AG08395 (cell line): Measurements from ENCODE around the gene NAPSA.
"Not testable (repeated sequence)": the region's sequence is repeated elsewhere in the genome, so short reads cannot be mapped to it uniquely, and the experiment has no call there.

ENCODE experiments used
- DNase-seq: peaks from one replicate; pipeline ENCODE4 v3.0.0; 2012; ENCODE audit warnings: mixed read lengths, low spot score

Gene NAPSA

GRCh38 chr19:50365434-50366306 lies at the start of gene NAPSA:
NAPSA (minus strand) TSS chr19:50365639; CDS start chr19:50365621, 18 bp downstream.
- DNase-seq = no peak

DNA sequence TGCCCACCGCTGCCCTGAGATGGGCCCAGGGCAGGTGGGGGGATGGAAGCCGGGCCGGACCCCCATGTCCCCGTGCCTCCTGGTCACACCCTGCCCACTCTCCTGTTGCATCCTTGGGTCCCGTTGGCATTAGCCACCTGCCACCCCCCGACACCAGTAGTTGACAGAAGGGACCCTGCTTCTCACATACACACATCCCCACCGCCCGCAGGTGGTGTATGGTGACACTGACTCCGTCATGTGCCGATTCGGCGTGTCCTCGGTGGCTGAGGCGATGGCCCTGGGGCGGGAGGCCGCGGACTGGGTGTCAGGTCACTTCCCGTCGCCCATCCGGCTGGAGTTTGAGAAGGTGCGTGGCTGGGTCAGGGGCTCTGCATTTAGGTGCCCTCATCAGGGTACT lies 48.1 kb upstream of the NAPSA start:
- no peak for DNase-seq

- no peak for DNase-seq
Measured at GRCh38 chr19:50413096-50413495, 47.7 kb upstream of the NAPSA start.

GRCh38 chr19:50412419-50412818 lies 47.0 kb upstream of the NAPSA start:
- no peak for DNase-seq

- no peak for DNase-seq
Measured at GRCh38 chr19:50410109-50410508, 44.7 kb upstream of the NAPSA start.

DNA sequence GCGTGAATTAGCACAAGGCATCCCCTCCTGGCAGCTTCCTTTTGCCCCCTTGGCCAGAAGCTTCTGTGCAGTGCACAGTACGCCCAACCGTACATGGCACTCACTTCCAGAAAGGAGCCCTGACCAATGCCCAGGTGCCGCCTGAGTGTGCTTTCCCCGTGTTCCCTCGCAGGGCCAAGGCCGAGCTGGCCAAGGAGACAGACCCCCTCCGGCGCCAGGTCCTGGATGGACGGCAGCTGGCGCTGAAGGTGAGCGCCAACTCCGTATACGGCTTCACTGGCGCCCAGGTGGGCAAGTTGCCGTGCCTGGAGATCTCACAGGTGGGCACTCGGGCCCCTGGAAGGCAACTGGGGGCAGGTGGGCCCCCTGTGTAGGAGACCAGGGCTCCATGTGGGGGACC lies 43.9 kb upstream of the NAPSA start:
- no peak for DNase-seq

- DNase-seq = no peak
Measured at GRCh38 chr19:50406829-50407228, 41.4 kb upstream of the NAPSA start.

DNA sequence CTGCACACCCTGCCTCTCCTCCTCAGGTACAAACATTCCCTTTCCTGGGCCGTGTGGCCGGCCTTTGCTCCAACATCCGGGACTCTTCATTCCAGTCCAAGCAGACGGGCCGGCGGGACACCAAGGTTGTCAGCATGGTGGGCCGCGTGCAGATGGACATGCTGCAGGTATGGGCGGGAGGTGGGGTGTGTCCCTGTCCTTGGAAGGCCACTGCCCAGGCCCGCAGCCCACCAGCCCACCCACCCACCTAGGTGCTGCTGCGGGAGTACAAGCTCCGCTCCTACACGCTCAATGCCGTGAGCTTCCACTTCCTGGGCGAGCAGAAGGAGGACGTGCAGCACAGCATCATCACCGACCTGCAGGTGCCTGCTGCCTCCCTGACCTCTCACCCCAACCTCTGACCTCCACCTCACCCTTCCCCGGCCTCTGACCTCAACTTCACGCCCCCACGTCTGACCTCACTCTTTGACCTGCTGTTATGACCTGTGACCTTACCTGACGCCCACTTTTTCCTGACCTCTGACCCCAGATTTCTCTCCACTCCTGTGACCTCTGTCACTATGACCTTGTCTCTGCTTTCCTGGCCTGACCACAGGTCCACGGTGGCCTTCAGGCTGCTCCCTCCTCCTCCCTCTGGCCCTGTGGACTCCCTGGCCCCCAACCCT lies 40.8 kb upstream of the NAPSA start:
- DNase-seq = no peak

- no peak for DNase-seq
Measured at GRCh38 chr19:50402544-50403301, 37.3 kb upstream of the NAPSA start.

DNA sequence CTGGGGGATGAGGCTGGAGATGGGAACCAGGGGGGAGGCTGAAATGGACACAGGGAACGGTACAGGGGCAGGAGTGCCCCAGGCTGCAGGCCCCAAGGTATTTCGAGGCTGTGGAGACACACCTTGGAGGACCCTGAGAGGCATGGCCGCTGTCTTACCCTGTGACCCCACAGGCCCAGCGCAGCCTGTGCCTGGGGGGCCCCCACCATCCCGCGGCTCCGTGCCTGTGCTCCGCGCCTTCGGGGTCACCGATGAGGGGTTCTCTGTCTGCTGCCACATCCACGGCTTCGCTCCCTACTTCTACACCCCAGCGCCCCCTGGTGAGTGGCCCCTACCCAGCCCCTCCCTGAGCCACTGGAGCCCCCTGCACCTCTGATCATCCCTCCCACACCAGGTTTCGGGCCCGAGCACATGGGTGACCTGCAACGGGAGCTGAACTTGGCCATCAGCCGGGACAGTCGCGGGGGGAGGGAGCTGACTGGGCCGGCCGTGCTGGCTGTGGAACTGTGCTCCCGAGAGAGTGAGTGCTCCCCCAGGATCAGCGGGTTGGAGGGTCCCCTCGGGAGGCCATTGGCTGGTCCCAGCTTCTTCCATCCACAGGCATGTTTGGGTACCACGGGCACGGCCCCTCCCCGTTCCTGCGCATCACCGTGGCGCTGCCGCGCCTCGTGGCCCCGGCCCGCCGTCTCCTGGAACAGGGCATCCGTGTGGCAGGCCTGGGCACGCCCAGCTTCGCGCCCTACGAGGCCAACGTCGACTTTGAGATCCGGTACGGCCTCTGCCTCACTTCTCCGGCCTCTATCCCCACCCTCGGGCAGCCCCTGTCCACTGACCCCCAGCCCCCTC lies 36.4 kb upstream of the NAPSA start:
- no peak for DNase-seq

DNA sequence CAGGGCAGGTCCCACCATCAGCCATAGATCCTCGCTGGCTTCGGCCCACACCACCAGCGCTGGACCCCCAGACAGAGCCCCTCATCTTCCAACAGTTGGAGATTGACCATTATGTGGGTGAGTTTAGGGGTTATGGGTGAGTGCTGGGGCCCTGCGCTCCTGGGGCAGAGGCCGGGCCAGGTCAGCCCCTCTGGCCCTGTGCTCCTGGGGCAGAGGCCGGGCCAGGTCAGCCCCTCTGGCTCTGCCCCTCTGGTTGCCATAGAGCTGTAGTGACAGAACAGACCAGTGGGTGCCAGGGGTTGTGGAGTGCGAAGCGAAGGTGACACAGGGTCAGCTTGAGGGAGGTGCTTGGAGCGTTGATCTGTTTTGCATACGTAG lies 33.9 kb upstream of the NAPSA start:
- DNase-seq = no peak

DNA sequence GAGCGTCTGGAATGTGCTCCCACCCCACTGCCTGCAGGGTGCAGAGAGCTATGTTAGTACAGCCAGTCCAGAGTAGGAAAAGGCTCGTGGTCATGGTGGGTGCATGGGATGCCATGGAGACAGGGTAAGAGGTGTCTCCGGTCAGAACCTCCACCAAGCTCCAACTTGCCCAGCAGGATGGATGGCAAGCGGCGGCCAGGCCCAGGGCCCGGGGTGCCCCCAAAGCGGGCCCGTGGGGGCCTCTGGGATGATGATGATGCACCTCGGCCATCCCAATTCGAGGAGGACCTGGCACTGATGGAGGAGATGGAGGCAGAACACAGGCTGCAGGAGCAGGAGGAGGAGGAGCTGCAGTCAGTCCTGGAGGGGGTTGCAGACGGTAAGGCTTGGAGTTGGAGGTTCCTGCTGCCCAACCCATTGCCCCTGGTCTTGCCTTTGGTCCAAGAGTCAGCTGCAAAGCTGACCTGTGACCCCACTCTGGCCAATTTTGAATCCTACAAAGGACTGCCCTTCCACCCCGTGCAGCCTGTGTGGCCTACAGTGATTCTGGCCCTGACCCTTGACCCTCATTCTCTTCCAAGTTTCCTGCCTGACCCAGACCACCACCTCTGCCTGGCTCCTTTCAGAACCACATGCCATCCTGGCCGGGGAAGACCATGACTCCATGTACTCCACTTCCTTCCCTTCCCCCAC lies 33.4 kb upstream of the NAPSA start:
- DNase-seq = no peak

GRCh38 chr19:50394017-50394416 lies 28.6 kb upstream of the NAPSA start:
- DNase-seq = no peak

- DNase-seq = no peak
Measured at GRCh38 chr19:50393589-50393988, 28.1 kb upstream of the NAPSA start.

DNA sequence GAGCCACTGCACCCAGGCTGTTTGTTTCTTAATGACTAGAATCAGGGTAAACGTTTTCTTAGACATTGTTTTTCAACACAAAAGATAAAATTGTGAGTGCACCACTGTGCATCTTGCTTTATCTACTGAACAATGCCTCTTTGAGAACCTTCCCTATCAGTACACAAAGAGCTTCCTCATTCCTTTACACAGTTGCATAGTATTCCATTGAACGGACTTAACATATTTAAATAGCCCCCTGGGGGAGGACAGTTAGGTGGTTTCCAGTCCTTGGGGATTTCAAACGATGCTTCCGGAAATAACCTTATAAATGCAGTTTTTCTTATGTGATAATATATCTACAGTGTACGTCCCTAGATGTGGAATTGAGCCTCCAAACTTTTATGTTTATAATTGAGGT lies 27.3 kb upstream of the NAPSA start:
- no peak for DNase-seq

DNA sequence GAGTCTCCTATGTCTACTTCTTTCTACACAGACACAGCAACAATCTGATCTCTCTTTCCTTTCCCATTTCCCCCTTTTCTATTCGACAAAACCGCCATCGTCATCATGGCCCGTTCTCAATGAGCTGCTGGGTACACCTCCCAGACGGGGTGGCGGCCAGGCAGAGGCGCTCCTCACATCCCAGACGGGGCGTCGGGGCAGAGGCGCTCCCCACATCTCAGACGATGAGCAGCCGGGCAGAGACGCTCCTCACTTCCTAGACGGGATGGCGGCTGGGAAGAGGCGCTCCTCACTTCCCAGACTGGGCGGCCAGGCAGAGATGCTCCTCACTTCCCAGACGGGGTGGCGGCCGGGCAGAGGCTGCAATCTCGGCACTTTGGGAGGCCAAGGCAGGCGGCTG lies 25.5 kb upstream of the NAPSA start:
- not testable (repeated sequence) for DNase-seq

DNA sequence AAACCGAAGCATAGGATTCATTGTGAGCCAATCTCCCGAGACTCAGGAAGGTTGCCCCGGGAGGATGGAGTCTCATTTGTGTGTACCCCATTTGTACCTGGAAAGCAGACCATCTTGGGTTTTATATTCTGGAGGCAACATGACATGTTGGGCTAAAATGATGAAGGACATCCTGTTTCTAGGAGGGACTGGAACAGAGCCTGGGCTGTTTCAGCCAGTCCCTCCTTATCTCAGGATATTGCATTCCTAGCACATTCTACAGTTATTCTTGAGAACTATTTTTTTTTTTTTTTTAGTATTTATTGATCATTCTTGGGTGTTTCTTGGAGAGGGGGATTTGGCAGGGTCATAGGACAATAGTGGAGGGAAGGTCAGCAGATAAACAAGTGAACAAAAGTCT lies 24.9 kb upstream of the NAPSA start:
- not testable (repeated sequence) for DNase-seq

DNA sequence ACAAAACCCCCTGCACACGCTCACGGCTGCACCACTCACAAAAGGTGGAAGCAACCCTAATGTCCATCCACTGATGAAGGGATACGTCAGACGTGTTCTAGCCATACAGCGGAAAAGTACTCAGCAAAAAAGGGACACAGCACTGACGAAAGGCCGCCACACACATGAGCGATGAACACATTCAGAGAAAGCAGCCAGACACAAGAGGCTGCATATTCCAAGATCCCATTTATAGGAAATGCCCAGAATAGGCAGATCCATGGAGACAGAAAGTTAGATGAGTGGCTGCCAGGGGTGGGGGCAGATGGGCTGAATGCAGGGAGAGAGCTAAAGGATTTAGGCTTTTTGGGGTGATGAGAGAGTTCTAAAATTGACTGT lies 22.4 kb upstream of the NAPSA start:
- no peak for DNase-seq

DNA sequence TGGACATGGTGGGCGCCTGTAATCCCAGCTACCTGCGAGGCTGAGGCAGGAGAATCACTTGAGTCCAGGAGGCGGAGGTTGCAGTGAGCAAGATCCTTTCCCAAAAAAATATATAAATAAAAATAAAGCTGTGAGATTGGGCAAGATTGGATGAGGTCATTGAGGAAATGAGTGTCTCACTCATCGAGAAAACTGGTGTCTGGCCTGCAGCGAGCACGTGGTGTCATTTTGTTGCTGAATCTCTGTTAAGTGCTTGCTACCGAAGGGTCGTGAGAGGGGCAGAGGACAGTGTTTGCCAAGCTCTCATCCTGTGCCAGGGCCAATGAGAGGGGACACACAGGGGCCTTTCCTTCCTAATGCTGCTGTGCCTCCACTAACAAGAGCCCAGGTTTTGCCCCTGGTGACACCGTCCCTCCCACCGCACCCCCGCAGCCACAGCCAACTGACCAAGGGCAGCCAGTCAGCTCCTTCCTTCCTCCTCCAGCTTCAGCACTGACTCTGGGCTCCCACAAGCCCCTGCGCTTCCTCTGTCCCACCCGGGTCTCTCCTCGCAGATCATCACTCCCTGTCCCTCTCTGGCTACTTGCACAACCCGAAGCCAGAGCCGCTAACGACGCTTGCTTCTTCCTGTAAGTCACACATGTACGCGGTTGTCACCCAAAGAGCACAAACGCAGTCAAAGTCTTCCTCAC lies 21.9 kb upstream of the NAPSA start:
- DNase-seq = no peak

- DNase-seq = no peak
Measured at GRCh38 chr19:50384685-50385535, 19.5 kb upstream of the NAPSA start.
